SU-DHL-6 (cell line): ENCODE data around the gene MRPL33.

Source experiments
- H2AFZ ChIP-seq: fragments of 200-600 bp; sonication (generic); 2 replicates; pipeline ENCODE4 v1.6.1; 2014; ENCODE audit warnings: low read depth, mild to moderate bottlenecking, moderate library complexity, mixed read lengths, antibody characterized with exemption, low read length; ENCODE audit not compliant: severe bottlenecking
- H3F3A ChIP-seq: fragments of 200-600 bp; shearing (Covaris generic); 2 replicates; pipeline ENCODE4 v1.6.0; 2016; ENCODE audit warnings: antibody characterized with exemption, mild to moderate bottlenecking; ENCODE audit not compliant: insufficient read depth
- H3K27ac ChIP-seq: fragments of 200-600 bp; sonication (generic); 2 replicates; pipeline ENCODE4 v1.5.1; 2016; ENCODE audit warnings: low read depth, mild to moderate bottlenecking, low read length, moderate library complexity, mixed read lengths
- H3K27me3 ChIP-seq: fragments of 200-600 bp; sonication (generic), shearing (Covaris generic); 2 replicates; pipeline ENCODE4 v1.6.0; 2014; ENCODE audit warnings: mild to moderate bottlenecking, low read length
- H3K36me3 ChIP-seq: fragments of 200-600 bp; sonication (generic); 2 replicates; pipeline ENCODE4 v1.6.1; 2014; ENCODE audit warnings: mild to moderate bottlenecking, low read length, mixed read lengths
- H3K4me2 ChIP-seq: fragments of 300-600, 200-600 bp; shearing (Covaris generic), sonication (generic); 2 replicates; pipeline ENCODE4 v1.6.0; 2014; ENCODE audit warnings: low read length, low read depth, mild to moderate bottlenecking; ENCODE audit not compliant: poor library complexity, severe bottlenecking
- H3K4me3 ChIP-seq: fragments of 200-600 bp; sonication (generic); 2 replicates; pipeline ENCODE4 v1.5.1; 2014; ENCODE audit warnings: antibody characterized with exemption, low read length, mild to moderate bottlenecking, mixed read lengths; ENCODE audit not compliant: insufficient read depth, poor library complexity, severe bottlenecking
- H3K79me2 ChIP-seq: fragments of 200-600 bp; sonication (generic); 2 replicates; pipeline ENCODE4 v1.6.1; 2014; ENCODE audit warnings: mild to moderate bottlenecking, low read length, moderate library complexity; ENCODE audit not compliant: insufficient read depth
- H3K9ac ChIP-seq: fragments of 200-600 bp; sonication (generic); 2 replicates; pipeline ENCODE4 v1.7.0; 2014; ENCODE audit warnings: mild to moderate bottlenecking, low read length
- H3K9me2 ChIP-seq: fragments of 200-600 bp; sonication (generic); replicated peaks from 2 replicates; pipeline ENCODE4 v1.6.1; 2014; ENCODE audit warnings: low read length; ENCODE audit not compliant: insufficient read depth
- H3K9me3 ChIP-seq: fragments of 200-600 bp; sonication (generic); 2 replicates; pipeline ENCODE4 v1.6.1; 2014; ENCODE audit warnings: low read length, mixed read lengths; ENCODE audit not compliant: insufficient read depth
- H4K20me1 ChIP-seq: fragments of 200-600 bp; sonication (generic); 2 replicates; pipeline ENCODE4 v1.6.1; 2014; ENCODE audit warnings: low read depth, mild to moderate bottlenecking, antibody characterized with exemption, low read length, moderate library complexity, mixed read lengths
- EZH2phosphoT487 ChIP-seq: fragments of 200-600 bp; sonication (generic), shearing (Covaris generic); conservative IDR thresholded peaks from 2 replicates; pipeline ENCODE4 v1.6.1; 2018; ENCODE audit warnings: mild to moderate bottlenecking, antibody characterized with exemption, low read length, moderate library complexity, mixed read lengths
- TF ChIP-seq, protein P1 (sequence below): fragments of 200-600 bp; sonication (generic); IDR thresholded peaks from one replicate; pipeline ENCODE4 v1.5.1; 2017; ENCODE audit warnings: antibody characterized with exemption, mild to moderate bottlenecking, low read length, moderate library complexity; ENCODE audit not compliant: insufficient read depth, poor library complexity, severe bottlenecking

The MRPL33 gene

DNA sequence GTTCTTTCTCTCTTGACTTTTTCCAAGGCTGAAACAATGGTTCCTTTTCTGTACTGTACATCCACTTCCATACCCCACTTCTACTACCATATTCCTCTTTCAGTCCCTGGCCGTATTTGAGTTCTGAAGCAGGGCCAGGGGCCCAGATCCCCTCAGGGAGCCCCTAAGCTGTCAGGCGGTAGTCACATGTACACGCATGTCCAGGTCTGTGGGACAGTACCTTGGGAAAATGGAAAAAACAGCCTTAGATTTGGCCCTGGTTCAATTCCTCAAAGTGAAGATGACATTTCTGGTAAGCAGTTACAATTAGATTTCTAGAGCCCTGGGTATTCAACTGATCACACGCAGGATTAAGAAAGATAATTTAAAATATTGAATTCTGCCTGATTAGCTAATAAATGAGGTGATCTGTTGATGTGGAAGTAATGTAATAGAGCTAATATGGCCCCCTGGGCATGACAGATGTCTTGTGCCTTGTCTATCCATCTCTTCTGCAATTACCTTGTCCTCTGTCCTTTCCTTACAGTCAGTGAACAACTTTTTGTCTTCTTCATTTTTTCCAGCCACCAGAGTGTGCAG lies 44.4 kb downstream of the MRPL33 start:
- TF ChIP-seq, protein P1, sequence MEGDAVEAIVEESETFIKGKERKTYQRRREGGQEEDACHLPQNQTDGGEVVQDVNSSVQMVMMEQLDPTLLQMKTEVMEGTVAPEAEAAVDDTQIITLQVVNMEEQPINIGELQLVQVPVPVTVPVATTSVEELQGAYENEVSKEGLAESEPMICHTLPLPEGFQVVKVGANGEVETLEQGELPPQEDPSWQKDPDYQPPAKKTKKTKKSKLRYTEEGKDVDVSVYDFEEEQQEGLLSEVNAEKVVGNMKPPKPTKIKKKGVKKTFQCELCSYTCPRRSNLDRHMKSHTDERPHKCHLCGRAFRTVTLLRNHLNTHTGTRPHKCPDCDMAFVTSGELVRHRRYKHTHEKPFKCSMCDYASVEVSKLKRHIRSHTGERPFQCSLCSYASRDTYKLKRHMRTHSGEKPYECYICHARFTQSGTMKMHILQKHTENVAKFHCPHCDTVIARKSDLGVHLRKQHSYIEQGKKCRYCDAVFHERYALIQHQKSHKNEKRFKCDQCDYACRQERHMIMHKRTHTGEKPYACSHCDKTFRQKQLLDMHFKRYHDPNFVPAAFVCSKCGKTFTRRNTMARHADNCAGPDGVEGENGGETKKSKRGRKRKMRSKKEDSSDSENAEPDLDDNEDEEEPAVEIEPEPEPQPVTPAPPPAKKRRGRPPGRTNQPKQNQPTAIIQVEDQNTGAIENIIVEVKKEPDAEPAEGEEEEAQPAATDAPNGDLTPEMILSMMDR, result no peak
- no peak for TF ChIP-seq EZH2phosphoT487
- no peaks in the 10 kb centered on the region for H3K9me3 ChIP-seq
- H2AFZ ChIP-seq, result no peak overlapping the region
- H3K36me3 ChIP-seq, result no peaks in the 10 kb centered on the region
- no peaks in the 10 kb centered on the region for H3K9me2 ChIP-seq
- H3K79me2 ChIP-seq, result no peaks in the 10 kb centered on the region
- no peak overlapping the region for H3K9ac ChIP-seq
- H3F3A ChIP-seq, result no peaks in the 10 kb centered on the region
- no peak overlapping the region for H3K4me3 ChIP-seq
- no peak overlapping the region for H3K27ac ChIP-seq
- H4K20me1 ChIP-seq, result no peaks in the 10 kb centered on the region
- no peak overlapping the region for H3K4me2 ChIP-seq
- no peaks in the 10 kb centered on the region for H3K27me3 ChIP-seq

DNA sequence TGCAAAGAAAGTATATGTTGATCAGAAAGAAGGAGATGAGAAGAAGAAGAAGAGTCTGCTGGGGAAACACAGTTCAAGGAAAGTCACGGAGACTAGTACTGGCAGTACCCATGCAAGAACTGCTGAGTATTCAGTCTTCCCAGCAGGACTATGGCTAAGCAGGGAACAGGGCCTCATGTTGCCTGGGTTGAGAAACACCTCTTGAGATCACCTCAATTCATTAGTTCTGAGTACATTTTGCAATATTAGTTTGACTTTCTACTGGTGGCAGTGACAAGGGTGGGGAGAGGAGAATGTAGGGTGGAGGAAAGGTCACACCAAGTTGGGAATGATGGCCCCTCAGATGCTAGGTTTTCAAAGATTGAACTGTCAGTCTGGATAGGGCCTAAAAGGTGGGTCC lies 50.5 kb downstream of the MRPL33 start:
- Histone ChIP-seq H3K27me3 (no peaks in the 10 kb centered on the region), H3K4me3 (no peak overlapping the region), H3K9ac (no peak overlapping the region), H3K9me3 (no peaks in the 10 kb centered on the region; the same call in 1 of the 2 replicates), H3K4me2 (no peak overlapping the region), H4K20me1 (no peaks in the 10 kb centered on the region), H3K27ac (no peak overlapping the region), H3K79me2 (no peaks in the 10 kb centered on the region), H3K36me3 (no peaks in the 10 kb centered on the region), H2AFZ (no peak overlapping the region), H3K9me2 (no peaks in the 10 kb centered on the region), H3F3A (no peaks in the 10 kb centered on the region)
- TF ChIP-seq, protein P1, result no peak
- TF ChIP-seq EZH2phosphoT487, result no peak

DNA sequence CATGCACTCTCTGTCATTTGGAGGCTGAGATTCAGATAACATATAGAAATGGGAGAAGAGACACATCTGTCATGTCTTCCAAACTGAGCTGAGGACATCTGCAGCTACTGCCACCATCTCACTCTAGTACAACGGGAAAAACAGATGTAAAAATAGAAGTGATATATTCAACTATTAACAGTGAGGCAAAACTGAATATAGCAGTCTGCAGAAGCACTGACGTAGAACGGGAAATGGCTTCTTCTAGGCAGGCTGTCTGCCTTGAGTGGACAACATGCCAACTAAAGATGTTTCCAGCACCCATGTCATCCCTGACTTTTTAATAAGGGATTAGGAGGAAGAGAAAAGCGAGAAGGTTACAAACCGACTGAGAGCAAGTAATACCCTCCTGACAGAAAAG lies 51.6 kb downstream of the MRPL33 start:
- Histone ChIP-seq H3K9ac (no peak overlapping the region), H4K20me1 (no peaks in the 10 kb centered on the region), H3K9me2 (no peaks in the 10 kb centered on the region), H3F3A (no peaks in the 10 kb centered on the region), H3K36me3 (no peaks in the 10 kb centered on the region), H3K27ac (no peak overlapping the region), H3K79me2 (no peaks in the 10 kb centered on the region), H3K4me3 (no peak overlapping the region), H3K27me3 (no peaks in the 10 kb centered on the region), H2AFZ (no peak overlapping the region), H3K9me3 (no peaks in the 10 kb centered on the region; the same call in 1 of the 2 replicates), H3K4me2 (no peak overlapping the region)
- TF ChIP-seq, protein P1, result no peak
- TF ChIP-seq EZH2phosphoT487, result no peak
